CD4-positive, alpha-beta memory T cell (primary cell): ENCODE results near the gene GRIFIN. TPM values are rescaled to one million over a fixed set of nuclear protein-coding genes. Genes with fewer than 3 reads are reported as not detected.

Experiments used
- CTCF ChIA-PET: fragments of 350-600 bp; sonication (Branson Sonifier 250); formaldehyde crosslinking; loops from one replicate; lab custom pipeline; 2021; ENCODE audit warnings: inconsistent platforms; ENCODE audit not compliant: partially characterized antibody; lab: Charles Lee
- POLR2A ChIA-PET: fragments of 350-600 bp; sonication (Branson Sonifier 250); formaldehyde crosslinking; loops from one replicate; lab custom pipeline; 2021; ENCODE audit not compliant: partially characterized antibody; lab: Charles Lee
- DNase-seq, 5 donors: peaks; one replicate each; pipeline versions ENCODE4 v3.0.0 to v3.0.0-alpha.2; 2020 to 2022; ENCODE audit warnings: mixed read lengths in 1 of 5
- H3K27ac ChIP-seq: one replicate; pipeline ENCODE4 v1.7.0; 2013; ENCODE audit warnings: low read depth, low read length
- H3K27me3 ChIP-seq: 2 replicates; pipeline ENCODE4 v1.7.0; 2013; ENCODE audit warnings: mild to moderate bottlenecking, low read length, moderate library complexity; ENCODE audit not compliant: insufficient read depth
- H3K36me3 ChIP-seq: 2 replicates; pipeline ENCODE4 v1.7.0; 2013; ENCODE audit warnings: mild to moderate bottlenecking, low read length, moderate library complexity; ENCODE audit not compliant: insufficient read depth
- H3K4me1 ChIP-seq: 2 replicates; pipeline ENCODE4 v1.7.0; 2013; ENCODE audit warnings: mild to moderate bottlenecking, low read length, moderate library complexity; ENCODE audit not compliant: insufficient read depth
- H3K4me3 ChIP-seq, 2 donors: one replicate each; pipeline ENCODE4 v1.7.0; 2013; ENCODE audit warnings: low read length in 2 of 2, mild to moderate bottlenecking in 1 of 2
- H3K9me3 ChIP-seq, 2 donors: one replicate each; pipeline ENCODE4 v1.7.0; 2013; ENCODE audit warnings: low read length in 2 of 2, control low read depth in 1 of 2; ENCODE audit not compliant: control insufficient read depth in 1 of 2
- H3K27ac Mint-ChIP-seq, 7 donors: one replicate each; pipeline ENCODE4 v1.8.0; 2020 to 2021; ENCODE audit warnings: mixed read lengths in 7 of 7, mild to moderate bottlenecking in 6 of 7, inconsistent platforms in 3 of 7, moderate library complexity in 3 of 7
- H3K27me3 Mint-ChIP-seq, 2 donors: one replicate each; pipeline ENCODE4 v1.8.0; 2020 to 2021; ENCODE audit warnings: mixed read lengths in 2 of 2
- H3K36me3 Mint-ChIP-seq, 2 donors: one replicate each; pipeline ENCODE4 v1.8.0; 2020 to 2021; ENCODE audit warnings: mixed read lengths in 2 of 2, inconsistent platforms in 1 of 2, mild to moderate bottlenecking in 1 of 2
- H3K4me1 Mint-ChIP-seq, 4 donors: one replicate each; pipeline ENCODE4 v1.8.0; 2020 to 2021; ENCODE audit warnings: mixed read lengths in 4 of 4, mild to moderate bottlenecking in 1 of 4
- H3K4me3 Mint-ChIP-seq, 8 donors: one replicate each; pipeline ENCODE4 v1.8.0; 2020 to 2021; ENCODE audit warnings: mixed read lengths in 8 of 8, mild to moderate bottlenecking in 7 of 8, moderate library complexity in 6 of 8, inconsistent platforms in 3 of 8
- H3K9me3 Mint-ChIP-seq, 8 donors: one replicate each; pipeline ENCODE4 v1.8.0; 2020 to 2021; ENCODE audit warnings: mixed read lengths in 8 of 8, mild to moderate bottlenecking in 5 of 8, inconsistent platforms in 3 of 8, moderate library complexity in 1 of 8
- intact Hi-C: fragments of 100-400 bp; cut with micrococcal nuclease; formaldehyde crosslinking; loops from one replicate; pipeline ENCODE4 v1.15.1; 2023
- polyA plus RNA-seq, 2 donors: library from polyadenylated mRNA; unstranded; fragments of 300-500 nt; fragmentation: Illumina TruSeq; gene quantifications; one replicate each; pipeline ENCODE4 v1.2.3, GENCODE V29; 2021
- total RNA-seq, 2 experiments: library from RNA; stranded (reverse); gene quantifications; one replicate each; pipeline ENCODE4 v1.2.3, GENCODE V29; 2021

The GRIFIN gene, protein sequence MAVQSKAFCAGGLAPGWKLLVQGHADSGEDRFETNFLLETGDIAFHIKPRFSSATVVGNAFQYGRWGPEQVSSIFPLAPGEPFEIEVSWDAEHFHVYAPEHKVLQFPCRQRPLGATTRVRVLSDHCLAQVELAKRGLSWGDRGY
- total RNA-seq (not detected), polyA plus RNA-seq (not detected)

DNA sequence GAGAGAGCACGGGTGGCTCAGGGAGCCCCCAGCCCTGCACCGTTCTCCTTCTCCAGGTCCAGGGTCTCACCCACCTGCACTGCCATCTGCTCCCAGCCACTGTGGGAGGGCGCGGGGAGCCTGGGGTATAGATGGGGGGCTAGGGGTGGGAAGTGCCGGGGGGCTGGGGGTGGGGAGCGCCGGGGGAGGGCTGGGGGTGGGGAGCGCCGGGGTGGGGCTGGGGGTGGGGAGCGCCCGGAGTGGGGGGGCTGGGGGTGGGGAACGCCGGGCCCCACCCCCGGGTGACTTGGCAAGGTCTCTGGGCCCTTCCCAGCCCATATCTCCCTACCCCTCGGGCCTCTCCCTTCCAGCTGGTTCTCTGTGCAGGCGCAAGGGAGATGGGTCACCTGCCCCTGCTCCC lies at the start of gene GRIFIN:
Gene GRIFIN, minus strand, starts transcription at position 101 of the 400 bp plus-strand sequence. Its CDS starts 15 bp downstream, at position 86.
- no peak within 1 kb of the TSS for H3K4me3 ChIP-seq
- no peaks in the 10 kb centered on the region for H3K9me3 ChIP-seq
- Mint-ChIP-seq H3K36me3 (no peaks in the 10 kb centered on the region), H3K27ac (peak within 1 kb of the TSS in 1 of 7 donors; percentile 63), H3K9me3 (no peaks in the 10 kb centered on the region), H3K27me3 (no peaks in the 10 kb centered on the region), H3K4me1 (peaks cover 0 to 4% (median 0%) of the 10 kb centered on the region in 4 donors), H3K4me3 (peak within 1 kb of the TSS in 3 of 8 donors; percentile 21 to 31 (median 22))
- CTCF ChIA-PET = interaction anchor here (4.9 kb wide), 1 partner anchor 234 kb away, joined by 21 read pairs; no protein-coding TSS in a partner anchor
- intact Hi-C loops = loop anchor here (5.0 kb wide), 2 partner anchors 46 to 81 kb away; partner anchors contain the start of genes BRAT1 and IQCE
- DNase-seq = no peak
- POLR2A ChIA-PET = no interaction called here
- H3K4me1 ChIP-seq = peaks cover 13% of the 10 kb centered on the region
- H3K27me3 ChIP-seq = no peaks in the 10 kb centered on the region
- no peak within 1 kb of the TSS for H3K27ac ChIP-seq
- H3K36me3 ChIP-seq = no peaks in the 10 kb centered on the region

DNA sequence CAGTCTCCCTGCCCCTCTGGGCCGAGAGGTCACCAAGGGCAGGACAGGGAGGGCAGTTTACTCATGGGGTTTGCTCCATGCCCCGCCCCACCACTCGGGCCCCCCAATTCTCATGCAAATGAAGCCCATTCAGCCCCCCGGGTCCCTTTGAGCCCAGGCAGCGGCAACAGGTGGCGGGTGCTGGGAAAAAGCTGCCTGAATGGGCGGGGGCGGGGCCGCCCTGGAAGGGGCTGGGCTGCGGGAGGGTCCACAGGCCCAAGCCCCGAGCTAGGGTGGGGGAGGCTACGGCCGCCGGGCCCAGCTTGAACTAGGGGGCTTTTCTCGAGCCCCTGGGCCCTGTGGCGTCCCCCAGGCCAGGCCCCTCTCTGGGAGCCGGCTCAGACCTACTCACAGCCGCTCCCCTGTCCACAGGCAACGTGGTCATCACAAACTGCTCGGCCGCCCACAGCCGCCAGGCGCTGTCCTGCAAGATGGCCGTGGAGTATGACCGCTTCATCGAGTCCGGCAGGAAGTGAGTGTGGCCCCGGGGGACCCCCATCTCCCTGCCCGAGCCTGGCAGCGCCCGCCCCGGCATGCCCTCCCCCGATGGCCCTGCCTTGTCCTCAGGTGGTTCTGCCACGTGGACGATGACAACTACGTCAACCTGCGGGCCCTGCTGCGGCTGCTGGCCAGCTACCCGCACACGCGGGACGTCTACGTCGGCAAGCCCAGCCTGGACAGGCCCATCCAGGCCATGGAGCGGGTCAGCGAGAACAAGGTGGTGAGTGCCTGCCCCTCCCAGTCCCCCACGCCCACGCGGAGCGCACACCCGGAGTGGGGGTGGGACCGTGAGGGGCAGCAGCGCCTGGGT lies 48.8 kb upstream of the GRIFIN start:
- Histone ChIP-seq H3K4me1 (peaks cover 80% of the 10 kb centered on the region), H3K9me3 (no peaks in the 10 kb centered on the region), H3K4me3 (no peak overlapping the region), H3K36me3 (peaks cover 34% of the 10 kb centered on the region), H3K27ac (no peak overlapping the region), H3K27me3 (no peaks in the 10 kb centered on the region)
- Mint-ChIP-seq H3K27me3 (no peaks in the 10 kb centered on the region), H3K36me3 (peaks cover 18 to 54% of the 10 kb centered on the region in 2 donors), H3K4me1 (peaks cover 18 to 74% (median 53%) of the 10 kb centered on the region in 4 donors), H3K27ac (peak overlapping the region in 2 of 7 donors; percentile 29 to 99), H3K4me3 (no peak overlapping the region), H3K9me3 (no peaks in the 10 kb centered on the region)
- intact Hi-C loops = loop anchor here (5.0 kb wide), 1 partner anchor 48 kb away; the partner anchor contains the start of gene GRIFIN
- ChIA-PET POLR2A (interaction anchor here (0.9 to 15.7 kb wide), 2 partner anchors 11 to 14 kb away, joined by 3 to 511 read pairs; no protein-coding TSS in a partner anchor), CTCF (no interaction called here)
- DNase-seq = no peak

DNA sequence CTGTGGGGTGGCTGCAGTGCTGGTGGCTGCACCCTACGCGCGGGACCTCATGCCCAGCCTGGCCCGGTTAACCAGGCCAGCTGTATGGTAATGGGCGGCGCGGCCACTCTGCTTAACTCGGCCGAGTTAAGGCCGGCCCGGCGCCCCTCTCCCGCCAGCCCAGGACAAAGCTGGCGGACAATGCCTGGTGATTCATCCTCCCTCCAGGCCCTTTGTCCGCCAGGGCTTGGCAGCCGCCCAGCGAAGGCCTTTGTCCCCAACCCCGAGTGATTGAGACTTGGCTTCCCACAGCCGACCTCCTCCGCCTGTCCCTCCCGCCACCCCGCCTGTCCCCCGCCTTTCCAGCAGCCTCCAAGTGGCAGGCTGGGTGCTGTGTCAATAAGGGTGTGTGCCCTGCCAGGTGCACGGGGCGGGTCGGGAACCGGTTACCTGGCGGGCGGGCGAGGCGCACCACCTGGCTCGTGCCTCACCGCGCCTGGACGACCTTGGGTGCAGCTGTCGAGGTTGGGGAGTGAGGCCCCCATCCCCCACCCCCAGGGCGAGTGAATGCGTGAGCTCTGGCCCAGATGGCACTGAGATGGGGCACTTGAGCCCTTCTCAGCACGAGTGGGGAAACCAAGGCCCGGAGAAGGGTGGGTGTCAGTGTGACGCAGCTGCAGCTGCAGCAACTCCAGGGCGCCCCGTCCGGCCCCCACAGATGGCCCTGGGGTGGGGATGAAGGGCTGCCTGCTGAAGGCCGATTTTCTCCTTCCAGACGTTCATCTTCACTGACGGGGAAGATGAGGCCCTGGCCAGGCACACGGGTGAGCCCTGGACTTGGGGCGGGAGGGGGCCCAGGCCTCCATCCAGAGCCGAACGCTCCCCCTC lies 48.0 kb upstream of the GRIFIN start:
- Mint-ChIP-seq H3K27me3 (no peaks in the 10 kb centered on the region), H3K4me1 (peaks cover 17 to 65% (median 48%) of the 10 kb centered on the region in 4 donors), H3K9me3 (no peaks in the 10 kb centered on the region), H3K4me3 (peak overlapping the region in 4 of 8 donors; percentile 31 to 46 (median 36)), H3K36me3 (peaks cover 18 to 52% of the 10 kb centered on the region in 2 donors), H3K27ac (peak overlapping the region in 2 of 7 donors; percentile 3 to 99)
- Histone ChIP-seq H3K4me3 (peak overlapping the region in 1 of 2 donors; percentile 98), H3K4me1 (peaks cover 72% of the 10 kb centered on the region), H3K9me3 (no peaks in the 10 kb centered on the region), H3K27me3 (no peaks in the 10 kb centered on the region), H3K36me3 (peaks cover 34% of the 10 kb centered on the region), H3K27ac (peak overlapping the region; percentile 80)
- peak in 1 of 5 donors; percentile 57 for DNase-seq
- POLR2A ChIA-PET = interaction anchor here (0.6 to 15.7 kb wide), 5 partner anchors 12 to 897 kb away, joined by 3 to 511 read pairs (median 3); partner anchors contain the start of gene IQCE
- CTCF ChIA-PET = no interaction called here
- intact Hi-C loops = loop anchor here (5.0 kb wide), 1 partner anchor 47 kb away; the partner anchor contains the start of gene GRIFIN

DNA sequence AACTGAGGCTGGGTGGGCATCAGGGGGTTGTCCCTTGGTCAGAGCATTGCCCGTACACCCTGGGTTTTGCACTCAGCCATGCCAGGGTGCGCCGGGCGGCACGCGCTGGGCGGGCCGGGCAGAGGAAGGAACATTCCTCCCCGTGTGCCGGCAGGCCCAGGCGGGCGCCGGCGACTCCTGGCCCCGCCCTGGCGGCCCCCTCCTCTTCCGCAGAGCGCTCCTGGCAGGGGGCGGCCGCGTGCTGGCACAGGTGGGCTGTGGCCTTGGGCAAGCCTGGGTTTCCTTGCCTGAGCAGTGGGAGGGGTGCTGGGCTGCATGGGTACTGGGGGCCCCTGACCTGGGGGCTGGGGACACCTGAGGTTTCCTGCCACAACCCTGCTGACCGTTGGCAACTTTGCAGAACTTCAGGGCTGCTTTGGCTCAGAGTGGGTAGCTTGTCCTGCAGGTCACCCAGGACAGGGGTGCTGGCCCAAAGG lies 47.3 kb upstream of the GRIFIN start:
- peak overlapping the region; percentile 80 for H3K27ac ChIP-seq
- peak overlapping the region; percentile 92 to 99 (median 97) for H3K4me3 Mint-ChIP-seq
- H3K9me3 ChIP-seq = no peaks in the 10 kb centered on the region
- peaks cover 18 to 50% of the 10 kb centered on the region in 2 donors for H3K36me3 Mint-ChIP-seq
- H3K27me3 Mint-ChIP-seq = no peaks in the 10 kb centered on the region
- no peaks in the 10 kb centered on the region for H3K9me3 Mint-ChIP-seq
- intact Hi-C loops = loop anchor here (5.0 kb wide), 1 partner anchor 46 kb away; the partner anchor contains the start of gene GRIFIN
- ChIA-PET POLR2A (interaction anchor here (0.6 to 15.7 kb wide), 7 partner anchors 13 to 896 kb away, joined by 3 to 511 read pairs (median 5); partner anchors contain the start of gene IQCE), CTCF (no interaction called here)
- H3K27me3 ChIP-seq = no peaks in the 10 kb centered on the region
- peak overlapping the region; percentile 23 to 98 for H3K4me3 ChIP-seq
- peak overlapping the region in 5 of 7 donors; percentile 22 to 99 (median 95) for H3K27ac Mint-ChIP-seq
- H3K36me3 ChIP-seq = peaks cover 31% of the 10 kb centered on the region
- DNase-seq = no peak
- peaks cover 16 to 60% (median 44%) of the 10 kb centered on the region in 4 donors for H3K4me1 Mint-ChIP-seq
- peaks cover 72% of the 10 kb centered on the region for H3K4me1 ChIP-seq

DNA sequence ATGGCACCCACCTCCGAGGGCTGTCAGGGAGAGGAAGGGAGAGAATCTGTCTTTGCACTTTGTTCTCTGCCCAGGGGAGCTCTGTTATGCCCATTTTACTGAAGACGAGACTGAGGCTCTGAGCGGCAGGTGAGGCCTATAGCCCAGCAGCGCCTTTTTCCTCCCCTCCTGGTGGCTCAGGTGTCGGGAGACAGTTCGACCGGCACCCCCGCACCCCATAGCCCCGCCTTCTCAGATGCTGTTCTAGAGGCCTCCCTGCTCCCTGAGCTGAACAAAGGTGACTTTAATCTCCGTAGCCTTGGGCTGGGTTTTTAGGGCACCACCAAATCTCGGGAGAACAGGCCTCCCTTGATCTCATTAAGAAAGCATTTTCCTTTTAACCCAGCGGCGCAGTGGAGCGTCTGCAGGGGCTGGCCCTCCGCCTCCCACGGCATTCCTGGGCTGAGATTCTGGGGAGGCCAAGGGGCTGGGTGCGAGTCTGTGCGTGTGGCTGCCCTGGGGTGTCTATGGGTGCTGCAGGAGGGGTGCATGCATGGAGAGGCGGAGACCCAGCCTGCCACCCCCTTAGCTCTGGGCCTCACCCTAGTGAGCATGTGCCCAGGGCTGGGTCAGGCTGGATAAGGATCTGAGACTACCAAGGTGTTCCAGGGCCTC lies 46.7 kb upstream of the GRIFIN start:
- intact Hi-C loops = loop anchor here (1.0 to 5.0 kb wide), 2 partner anchors 7 to 46 kb away; partner anchors contain the start of gene GRIFIN
- H3K9me3 Mint-ChIP-seq = no peaks in the 10 kb centered on the region
- Histone ChIP-seq H3K4me3 (peak overlapping the region; percentile 79 to 98), H3K36me3 (peaks cover 26% of the 10 kb centered on the region), H3K9me3 (no peaks in the 10 kb centered on the region), H3K27ac (peak overlapping the region; percentile 80), H3K4me1 (peaks cover 72% of the 10 kb centered on the region), H3K27me3 (no peaks in the 10 kb centered on the region)
- CTCF ChIA-PET = interaction anchor here (1.1 kb wide), 1 partner anchor 187 kb away, joined by 3 read pairs; no protein-coding TSS in a partner anchor
- peaks cover 16 to 60% (median 44%) of the 10 kb centered on the region in 4 donors for H3K4me1 Mint-ChIP-seq
- POLR2A ChIA-PET = interaction anchor here (0.7 to 15.7 kb wide), 10 partner anchors 12 to 176 kb away, joined by 3 to 511 read pairs (median 4); partner anchors contain the start of gene IQCE
- H3K4me3 Mint-ChIP-seq = peak overlapping the region; percentile 92 to 99 (median 97)
- no peaks in the 10 kb centered on the region for H3K27me3 Mint-ChIP-seq
- DNase-seq = peak in 1 of 5 donors; percentile 66
- peaks cover 18 to 44% of the 10 kb centered on the region in 2 donors for H3K36me3 Mint-ChIP-seq
- peak overlapping the region; percentile 92 to 99 (median 95) for H3K27ac Mint-ChIP-seq
